ENCODE measurements around the gene ACTMAP.

DNA sequence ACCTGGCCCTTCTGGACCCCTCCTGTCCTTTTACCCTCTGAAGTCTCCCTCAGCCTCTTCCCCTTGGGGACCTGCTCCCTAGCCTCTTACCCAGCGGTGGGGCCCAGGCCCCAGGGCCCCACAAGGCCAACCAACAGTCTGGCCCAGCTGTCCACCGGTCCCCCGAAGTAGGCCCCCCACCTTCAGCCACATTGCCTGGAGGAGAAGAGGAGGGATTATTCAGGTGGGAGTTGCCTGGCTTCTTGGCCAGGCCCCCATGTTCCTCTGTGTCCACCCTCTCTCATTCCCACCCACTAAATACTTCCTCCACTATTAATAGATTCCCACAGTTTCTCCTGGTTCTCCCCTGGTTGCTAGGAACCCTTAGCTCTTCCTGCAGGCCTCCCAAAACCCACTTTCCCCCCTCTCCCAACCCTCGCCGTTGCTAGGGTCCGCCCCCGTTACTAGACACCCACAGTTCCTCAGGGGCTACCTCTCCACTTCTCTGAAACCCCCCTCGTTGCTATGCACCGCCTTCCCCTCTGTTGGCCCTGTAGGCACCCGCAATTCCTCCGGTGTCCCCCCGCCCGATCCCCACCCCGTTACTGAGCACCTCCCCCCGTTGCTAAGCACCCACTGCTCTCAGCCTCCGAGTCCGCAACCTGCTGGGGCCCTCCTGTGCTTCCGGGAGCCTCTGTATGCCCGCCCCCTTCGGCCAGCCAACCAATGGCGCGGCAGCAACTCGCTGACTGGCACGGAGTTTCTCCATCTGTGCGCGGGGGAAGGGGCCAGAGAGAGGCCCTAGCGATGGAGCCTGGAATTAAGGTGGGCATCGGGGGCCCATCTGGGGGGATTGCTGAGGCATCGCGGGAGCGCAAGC is 35.6 kb downstream of the ACTMAP start:
- TF ChIP-seq, protein P1, sequence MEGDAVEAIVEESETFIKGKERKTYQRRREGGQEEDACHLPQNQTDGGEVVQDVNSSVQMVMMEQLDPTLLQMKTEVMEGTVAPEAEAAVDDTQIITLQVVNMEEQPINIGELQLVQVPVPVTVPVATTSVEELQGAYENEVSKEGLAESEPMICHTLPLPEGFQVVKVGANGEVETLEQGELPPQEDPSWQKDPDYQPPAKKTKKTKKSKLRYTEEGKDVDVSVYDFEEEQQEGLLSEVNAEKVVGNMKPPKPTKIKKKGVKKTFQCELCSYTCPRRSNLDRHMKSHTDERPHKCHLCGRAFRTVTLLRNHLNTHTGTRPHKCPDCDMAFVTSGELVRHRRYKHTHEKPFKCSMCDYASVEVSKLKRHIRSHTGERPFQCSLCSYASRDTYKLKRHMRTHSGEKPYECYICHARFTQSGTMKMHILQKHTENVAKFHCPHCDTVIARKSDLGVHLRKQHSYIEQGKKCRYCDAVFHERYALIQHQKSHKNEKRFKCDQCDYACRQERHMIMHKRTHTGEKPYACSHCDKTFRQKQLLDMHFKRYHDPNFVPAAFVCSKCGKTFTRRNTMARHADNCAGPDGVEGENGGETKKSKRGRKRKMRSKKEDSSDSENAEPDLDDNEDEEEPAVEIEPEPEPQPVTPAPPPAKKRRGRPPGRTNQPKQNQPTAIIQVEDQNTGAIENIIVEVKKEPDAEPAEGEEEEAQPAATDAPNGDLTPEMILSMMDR (conservative IDR thresholded peaks at IDR 0.05) = no peak
- TF ChIP-seq EZH2 (IDR thresholded peaks at IDR 0.05; ENCODE audit: low read depth) = no peak
